Activated naive CD8-positive, alpha-beta T cell (primary cell): ENCODE measurements around the gene PPP1R37.

Experiments
- H3K27ac Mint-ChIP-seq: one replicate; pipeline ENCODE4 v1.8.0; 2021; ENCODE audit warnings: mixed read lengths
- H3K27me3 Mint-ChIP-seq: one replicate; pipeline ENCODE4 v1.8.0; 2021; ENCODE audit warnings: mixed read lengths
- H3K36me3 Mint-ChIP-seq: one replicate; pipeline ENCODE4 v1.8.0; 2021; ENCODE audit warnings: mixed read lengths
- H3K4me1 Mint-ChIP-seq: one replicate; pipeline ENCODE4 v1.8.0; 2021; ENCODE audit warnings: low read depth, mixed read lengths
- H3K4me3 Mint-ChIP-seq: one replicate; pipeline ENCODE4 v1.8.0; 2021; ENCODE audit warnings: mild to moderate bottlenecking, mixed read lengths
- H3K9me3 Mint-ChIP-seq: one replicate; pipeline ENCODE4 v1.8.0; 2021; ENCODE audit warnings: low read depth, mixed read lengths

Gene PPP1R37

GRCh38 chr19:45164577-45165335, 71.8 kb downstream of the PPP1R37 start:
- H3K36me3 Mint-ChIP-seq = no peaks in the 10 kb centered on the region
- H3K9me3 Mint-ChIP-seq = no peaks in the 10 kb centered on the region
- no peak overlapping the region for H3K27ac Mint-ChIP-seq
- peaks cover 21% of the 10 kb centered on the region for H3K4me1 Mint-ChIP-seq
- H3K4me3 Mint-ChIP-seq = no peak overlapping the region
- no peaks in the 10 kb centered on the region for H3K27me3 Mint-ChIP-seq

- H3K9me3 Mint-ChIP-seq = no peaks in the 10 kb centered on the region
- no peaks in the 10 kb centered on the region for H3K36me3 Mint-ChIP-seq
- H3K27me3 Mint-ChIP-seq = no peaks in the 10 kb centered on the region
- H3K4me3 Mint-ChIP-seq = no peak overlapping the region
- H3K27ac Mint-ChIP-seq = peak overlapping the region; percentile 23
- H3K4me1 Mint-ChIP-seq = peaks cover 35% of the 10 kb centered on the region
Observed at GRCh38 chr19:45166723-45167252, 73.8 kb downstream of the PPP1R37 start.

GRCh38 chr19:45168767-45169351, 75.9 kb downstream of the PPP1R37 start:
- no peaks in the 10 kb centered on the region for H3K36me3 Mint-ChIP-seq
- peaks cover 44% of the 10 kb centered on the region for H3K4me1 Mint-ChIP-seq
- no peaks in the 10 kb centered on the region for H3K9me3 Mint-ChIP-seq
- no peaks in the 10 kb centered on the region for H3K27me3 Mint-ChIP-seq
- no peak overlapping the region for H3K4me3 Mint-ChIP-seq
- no peak overlapping the region for H3K27ac Mint-ChIP-seq

- H3K36me3 Mint-ChIP-seq = no peaks in the 10 kb centered on the region
- no peak overlapping the region for H3K4me3 Mint-ChIP-seq
- peaks cover 38% of the 10 kb centered on the region for H3K4me1 Mint-ChIP-seq
- no peak overlapping the region for H3K27ac Mint-ChIP-seq
- H3K9me3 Mint-ChIP-seq = no peaks in the 10 kb centered on the region
- no peaks in the 10 kb centered on the region for H3K27me3 Mint-ChIP-seq
Observed at GRCh38 chr19:45169602-45170001, 76.6 kb downstream of the PPP1R37 start.

GRCh38 chr19:45170146-45171106, 77.4 kb downstream of the PPP1R37 start:
- no peaks in the 10 kb centered on the region for H3K36me3 Mint-ChIP-seq
- H3K27me3 Mint-ChIP-seq = no peaks in the 10 kb centered on the region
- peak overlapping the region; percentile 94 for H3K27ac Mint-ChIP-seq
- H3K9me3 Mint-ChIP-seq = no peaks in the 10 kb centered on the region
- H3K4me3 Mint-ChIP-seq = no peak overlapping the region
- peaks cover 37% of the 10 kb centered on the region for H3K4me1 Mint-ChIP-seq

- no peaks in the 10 kb centered on the region for H3K27me3 Mint-ChIP-seq
- peak overlapping the region; percentile 94 for H3K27ac Mint-ChIP-seq
- H3K4me1 Mint-ChIP-seq = peaks cover 37% of the 10 kb centered on the region
- no peaks in the 10 kb centered on the region for H3K9me3 Mint-ChIP-seq
- no peaks in the 10 kb centered on the region for H3K36me3 Mint-ChIP-seq
- H3K4me3 Mint-ChIP-seq = peak overlapping the region; percentile 77
Observed at GRCh38 chr19:45171211-45171623, 78.2 kb downstream of the PPP1R37 start.

- H3K36me3 Mint-ChIP-seq = no peaks in the 10 kb centered on the region
- no peak overlapping the region for H3K4me3 Mint-ChIP-seq
- peak overlapping the region; percentile 84 for H3K27ac Mint-ChIP-seq
- no peaks in the 10 kb centered on the region for H3K27me3 Mint-ChIP-seq
- H3K4me1 Mint-ChIP-seq = peaks cover 34% of the 10 kb centered on the region
- no peaks in the 10 kb centered on the region for H3K9me3 Mint-ChIP-seq
Observed at GRCh38 chr19:45172173-45172572, 79.2 kb downstream of the PPP1R37 start.

GRCh38 chr19:45172611-45173208, 79.7 kb downstream of the PPP1R37 start:
- H3K36me3 Mint-ChIP-seq = no peaks in the 10 kb centered on the region
- H3K27me3 Mint-ChIP-seq = no peaks in the 10 kb centered on the region
- H3K27ac Mint-ChIP-seq = peak overlapping the region; percentile 84
- H3K4me3 Mint-ChIP-seq = no peak overlapping the region
- peaks cover 38% of the 10 kb centered on the region for H3K4me1 Mint-ChIP-seq
- no peaks in the 10 kb centered on the region for H3K9me3 Mint-ChIP-seq

GRCh38 chr19:45173816-45174215, 80.8 kb downstream of the PPP1R37 start:
- H3K4me1 Mint-ChIP-seq = peaks cover 40% of the 10 kb centered on the region
- no peak overlapping the region for H3K4me3 Mint-ChIP-seq
- no peak overlapping the region for H3K27ac Mint-ChIP-seq
- H3K9me3 Mint-ChIP-seq = no peaks in the 10 kb centered on the region
- no peaks in the 10 kb centered on the region for H3K27me3 Mint-ChIP-seq
- H3K36me3 Mint-ChIP-seq = no peaks in the 10 kb centered on the region

- Mint-ChIP-seq H3K27me3 (no peaks in the 10 kb centered on the region), H3K4me3 (peak overlapping the region; percentile 55), H3K27ac (peak overlapping the region; percentile 64), H3K9me3 (no peaks in the 10 kb centered on the region), H3K36me3 (no peaks in the 10 kb centered on the region), H3K4me1 (peaks cover 43% of the 10 kb centered on the region)
Observed at GRCh38 chr19:45175515-45176345, 82.8 kb downstream of the PPP1R37 start.

GRCh38 chr19:45177817-45178261, 84.9 kb downstream of the PPP1R37 start, which contains the start of gene TRAPPC6A:
Gene TRAPPC6A, minus strand, starts transcription at chr19:45178237. Its CDS starts 19 bp downstream, at chr19:45178218.
- no peaks in the 10 kb centered on the region for H3K9me3 Mint-ChIP-seq
- H3K27me3 Mint-ChIP-seq = no peaks in the 10 kb centered on the region
- peak within 1 kb of the TSS; percentile 92 for H3K27ac Mint-ChIP-seq
- H3K4me3 Mint-ChIP-seq = peak within 1 kb of the TSS; percentile 92
- no peaks in the 10 kb centered on the region for H3K36me3 Mint-ChIP-seq
- peaks cover 37% of the 10 kb centered on the region for H3K4me1 Mint-ChIP-seq

GRCh38 chr19:45178262-45179071, 85.5 kb downstream of the PPP1R37 start, which contains the start of gene BLOC1S3:
Gene BLOC1S3, plus strand, starts transcription at chr19:45178784. Its CDS starts 513 bp downstream, at chr19:45179297.
- H3K27ac Mint-ChIP-seq = peak within 1 kb of the TSS; percentile 92
- peak within 1 kb of the TSS; percentile 92 for H3K4me3 Mint-ChIP-seq
- H3K36me3 Mint-ChIP-seq = no peaks in the 10 kb centered on the region
- peaks cover 36% of the 10 kb centered on the region for H3K4me1 Mint-ChIP-seq
- H3K9me3 Mint-ChIP-seq = no peaks in the 10 kb centered on the region
- H3K27me3 Mint-ChIP-seq = no peaks in the 10 kb centered on the region
